ENCODE measurements around the gene ZMYND10. TPM values are rescaled to one million over a fixed set of nuclear protein-coding genes. Genes with fewer than 3 reads are reported as not detected.

ZMYND10 gene
- polyA plus RNA-seq, result 1 to 10 TPM in 2 of 4 donors, under 1 TPM in 2; 0.43 to 2.5 (median 1.2) TPM
- long read RNA-seq, donor 1, result 0 reads
- long read RNA-seq, donor 2, result 0 reads
- long read RNA-seq, donor 3, result 0 reads
- long read RNA-seq, donor 4, result 0 reads
- long read RNA-seq, donor 5, result 0 reads
- long read RNA-seq, donor 6, result 0 reads
- long read RNA-seq, donor 7, result 0 reads
- long read RNA-seq, donor 8, result 0 reads
- long read RNA-seq, donor 9, result 0 reads
- long read RNA-seq, donor 10, result 0 reads

GRCh38 chr3:50345586-50346234 is at the start of gene ZMYND10:
ZMYND10 (minus strand) TSS chr3:50345732; CDS start chr3:50345579, 153 bp downstream.
- DNase-seq, result peak; percentile 40 to 57
- Histone ChIP-seq H3K4me1 (ENCODE audit: control insufficient read depth in 3 of 3, insufficient read depth in 2 of 3, low read depth in 1 of 3, low read length in 2 of 3) (peaks cover 2 to 27% (median 10%) of the 10 kb centered on the region in 3 donors), H3K27me3 (ENCODE audit: control insufficient read depth in 3 of 3, insufficient read depth in 3 of 3, low read length in 3 of 3) (peaks cover 0 to 13% (median 0%) of the 10 kb centered on the region in 3 donors), H3K9me3 (ENCODE audit: control insufficient read depth in 2 of 2, insufficient read depth in 1 of 2, low read depth in 1 of 2, low read length in 1 of 2) (no peaks in the 10 kb centered on the region), H3K4me3 (ENCODE audit: low read depth in 1 of 3, low read length in 3 of 3) (peak within 1 kb of the TSS in 1 of 3 donors; percentile 22), H3K36me3 (ENCODE audit: control insufficient read depth in 3 of 3, insufficient read depth in 2 of 3, low read depth in 1 of 3, low read length in 3 of 3) (peaks cover 0 to 31% (median 2%) of the 10 kb centered on the region in 3 donors), H3K27ac (ENCODE audit: low read depth in 1 of 3, low read length in 2 of 3) (no peak within 1 kb of the TSS)
- 7 to 11% (median 9%) methylated on average over 43 to 45 of the region's 45 CpGs for WGBS, 3 donors
- no peak for FAIRE-seq

GRCh38 chr3:50393061-50393460 is 47.5 kb upstream of the ZMYND10 start:
- WGBS, 3 donors, result 84 to 87% (median 84%) methylated on average over 5 of the region's 5 CpGs
- FAIRE-seq, result no peak

GRCh38 chr3:50392101-50392715 is 46.7 kb upstream of the ZMYND10 start:
- peaks cover 5 to 23% (median 19%) of the 10 kb centered on the region in 3 donors for H3K4me1 ChIP-seq (ENCODE audit: control insufficient read depth in 3 of 3, insufficient read depth in 2 of 3, low read depth in 1 of 3, low read length in 2 of 3)
- no peak overlapping the region for H3K27ac ChIP-seq (ENCODE audit: low read depth in 1 of 3, low read length in 2 of 3)
- WGBS, 3 donors, result 41 to 72% (median 44%) methylated on average over 5 of the region's 5 CpGs
- peak in 1 of 2 donors; percentile 17 for DNase-seq
- H3K9me3 ChIP-seq (ENCODE audit: control insufficient read depth in 2 of 2, insufficient read depth in 1 of 2, low read depth in 1 of 2, low read length in 1 of 2), result no peaks in the 10 kb centered on the region
- FAIRE-seq, result no peak
- H3K27me3 ChIP-seq (ENCODE audit: control insufficient read depth in 3 of 3, insufficient read depth in 3 of 3, low read length in 3 of 3), result no peaks in the 10 kb centered on the region
- no peak overlapping the region for H3K4me3 ChIP-seq (ENCODE audit: low read depth in 1 of 3, low read length in 3 of 3)
- H3K36me3 ChIP-seq (ENCODE audit: control insufficient read depth in 3 of 3, insufficient read depth in 2 of 3, low read depth in 1 of 3, low read length in 3 of 3), result peaks cover 0 to 4% (median 0%) of the 10 kb centered on the region in 3 donors

More at GRCh38 chr3:50393061-50393460, 47.5 kb upstream of the ZMYND10 start:
- peaks cover 0 to 4% (median 0%) of the 10 kb centered on the region in 3 donors for H3K36me3 ChIP-seq (ENCODE audit: control insufficient read depth in 3 of 3, insufficient read depth in 2 of 3, low read depth in 1 of 3, low read length in 3 of 3)
- H3K27me3 ChIP-seq (ENCODE audit: control insufficient read depth in 3 of 3, insufficient read depth in 3 of 3, low read length in 3 of 3), result no peaks in the 10 kb centered on the region
- no peak overlapping the region for H3K4me3 ChIP-seq (ENCODE audit: low read depth in 1 of 3, low read length in 3 of 3)
- H3K4me1 ChIP-seq (ENCODE audit: control insufficient read depth in 3 of 3, insufficient read depth in 2 of 3, low read depth in 1 of 3, low read length in 2 of 3), result peaks cover 5 to 23% (median 19%) of the 10 kb centered on the region in 3 donors
- no peaks in the 10 kb centered on the region for H3K9me3 ChIP-seq (ENCODE audit: control insufficient read depth in 2 of 2, insufficient read depth in 1 of 2, low read depth in 1 of 2, low read length in 1 of 2)
- no peak for DNase-seq
- no peak overlapping the region for H3K27ac ChIP-seq (ENCODE audit: low read depth in 1 of 3, low read length in 2 of 3)

- Histone ChIP-seq H3K4me3 (ENCODE audit: low read depth in 1 of 3, low read length in 3 of 3) (no peak overlapping the region), H3K27me3 (ENCODE audit: control insufficient read depth in 3 of 3, insufficient read depth in 3 of 3, low read length in 3 of 3) (no peaks in the 10 kb centered on the region), H3K27ac (ENCODE audit: low read depth in 1 of 3, low read length in 2 of 3) (peak overlapping the region in 2 of 3 donors; percentile 45 to 77), H3K9me3 (ENCODE audit: control insufficient read depth in 2 of 2, insufficient read depth in 1 of 2, low read depth in 1 of 2, low read length in 1 of 2) (no peaks in the 10 kb centered on the region), H3K36me3 (ENCODE audit: control insufficient read depth in 3 of 3, insufficient read depth in 2 of 3, low read depth in 1 of 3, low read length in 3 of 3) (peaks cover 0 to 4% (median 0%) of the 10 kb centered on the region in 3 donors), H3K4me1 (ENCODE audit: control insufficient read depth in 3 of 3, insufficient read depth in 2 of 3, low read depth in 1 of 3, low read length in 2 of 3) (peaks cover 5 to 23% (median 19%) of the 10 kb centered on the region in 3 donors)
- WGBS, 3 donors, result 9 to 49% (median 39%) methylated on average over 12 of the region's 12 CpGs
- FAIRE-seq (no peak), DNase-seq (peak; percentile 91 to 93)
These were observed 45.1 kb upstream of the ZMYND10 start for GRCh38 chr3:50390508-50391224.

- WGBS, 3 donors, result 73 to 84% (median 75%) methylated on average over 6 of the region's 6 CpGs
- peaks cover 0 to 4% (median 0%) of the 10 kb centered on the region in 3 donors for H3K36me3 ChIP-seq (ENCODE audit: control insufficient read depth in 3 of 3, insufficient read depth in 2 of 3, low read depth in 1 of 3, low read length in 3 of 3)
- DNase-seq (no peak), FAIRE-seq (no peak)
- no peak overlapping the region for H3K27ac ChIP-seq (ENCODE audit: low read depth in 1 of 3, low read length in 2 of 3)
- H3K4me3 ChIP-seq (ENCODE audit: low read depth in 1 of 3, low read length in 3 of 3), result no peak overlapping the region
- H3K9me3 ChIP-seq (ENCODE audit: control insufficient read depth in 2 of 2, insufficient read depth in 1 of 2, low read depth in 1 of 2, low read length in 1 of 2), result no peaks in the 10 kb centered on the region
- peaks cover 5 to 23% (median 10%) of the 10 kb centered on the region in 3 donors for H3K4me1 ChIP-seq (ENCODE audit: control insufficient read depth in 3 of 3, insufficient read depth in 2 of 3, low read depth in 1 of 3, low read length in 2 of 3)
- H3K27me3 ChIP-seq (ENCODE audit: control insufficient read depth in 3 of 3, insufficient read depth in 3 of 3, low read length in 3 of 3), result no peaks in the 10 kb centered on the region
These were observed 43.9 kb upstream of the ZMYND10 start for GRCh38 chr3:50389414-50389767.

- H3K27ac ChIP-seq (ENCODE audit: low read depth in 1 of 3, low read length in 2 of 3), result no peak overlapping the region
- DNase-seq, result no peak
- FAIRE-seq, result no peak
- H3K36me3 ChIP-seq (ENCODE audit: control insufficient read depth in 3 of 3, insufficient read depth in 2 of 3, low read depth in 1 of 3, low read length in 3 of 3), result peaks cover 0 to 4% (median 0%) of the 10 kb centered on the region in 3 donors
- no peak overlapping the region for H3K4me3 ChIP-seq (ENCODE audit: low read depth in 1 of 3, low read length in 3 of 3)
- H3K9me3 ChIP-seq (ENCODE audit: control insufficient read depth in 2 of 2, insufficient read depth in 1 of 2, low read depth in 1 of 2, low read length in 1 of 2), result no peaks in the 10 kb centered on the region
- 75 to 83% (median 79%) methylated on average over 22 of the region's 22 CpGs for WGBS, 3 donors
- peaks cover 5 to 23% (median 7%) of the 10 kb centered on the region in 3 donors for H3K4me1 ChIP-seq (ENCODE audit: control insufficient read depth in 3 of 3, insufficient read depth in 2 of 3, low read depth in 1 of 3, low read length in 2 of 3)
- no peaks in the 10 kb centered on the region for H3K27me3 ChIP-seq (ENCODE audit: control insufficient read depth in 3 of 3, insufficient read depth in 3 of 3, low read length in 3 of 3)
These were observed 43.3 kb upstream of the ZMYND10 start for GRCh38 chr3:50388720-50389413.

- no peak overlapping the region for H3K27ac ChIP-seq (ENCODE audit: low read depth in 1 of 3, low read length in 2 of 3)
- DNase-seq (peak; percentile 33 to 42), FAIRE-seq (no peak)
- H3K36me3 ChIP-seq (ENCODE audit: control insufficient read depth in 3 of 3, insufficient read depth in 2 of 3, low read depth in 1 of 3, low read length in 3 of 3), result peaks cover 0 to 4% (median 0%) of the 10 kb centered on the region in 3 donors
- no peaks in the 10 kb centered on the region for H3K27me3 ChIP-seq (ENCODE audit: control insufficient read depth in 3 of 3, insufficient read depth in 3 of 3, low read length in 3 of 3)
- H3K4me1 ChIP-seq (ENCODE audit: control insufficient read depth in 3 of 3, insufficient read depth in 2 of 3, low read depth in 1 of 3, low read length in 2 of 3), result peaks cover 5 to 23% (median 7%) of the 10 kb centered on the region in 3 donors
- no peaks in the 10 kb centered on the region for H3K9me3 ChIP-seq (ENCODE audit: control insufficient read depth in 2 of 2, insufficient read depth in 1 of 2, low read depth in 1 of 2, low read length in 1 of 2)
- no peak overlapping the region for H3K4me3 ChIP-seq (ENCODE audit: low read depth in 1 of 3, low read length in 3 of 3)
- WGBS, 3 donors, result 26 to 72% (median 44%) methylated on average over 25 of the region's 25 CpGs
These were observed 42.6 kb upstream of the ZMYND10 start for GRCh38 chr3:50388016-50388719.

All from small intestine (tissue), 16 donors.